Naive thymus-derived CD4-positive, alpha-beta T cell (primary cell): ENCODE data around the gene MIA. TPM values are rescaled to one million over a fixed set of nuclear protein-coding genes. Genes with fewer than 3 reads are reported as not detected.

Source experiments
- ATAC-seq: fragments of 150-1000 bp; cut with Tn5 transposase; 2 replicates; pipeline ENCODE4 v1.10.0; 2021; ENCODE audit warnings: mild to moderate bottlenecking, moderate library complexity
- CTCF ChIA-PET: fragments of 350-600 bp; sonication (Branson Sonifier 250); formaldehyde crosslinking; loops from one replicate; lab custom pipeline; 2021; ENCODE audit warnings: antibody characterized with exemption; lab: Charles Lee
- POLR2A ChIA-PET: fragments of 350-600 bp; sonication (Branson Sonifier 250); formaldehyde crosslinking; loops from one replicate; lab custom pipeline; 2021; ENCODE audit warnings: antibody characterized with exemption, inconsistent platforms; lab: Charles Lee
- DNase-seq, 9 donors: peaks; one replicate each; pipeline versions ENCODE4 v3.0.0 to v3.0.0-alpha.2; 2020 to 2022; ENCODE audit warnings: mixed read lengths in 1 of 9
- H3K27ac ChIP-seq: one replicate; pipeline ENCODE4 v1.7.0; 2013; ENCODE audit warnings: mild to moderate bottlenecking, low read depth, low read length, moderate library complexity
- H3K27me3 ChIP-seq, 2 donors: one replicate each; pipeline ENCODE4 v1.7.0; 2013; ENCODE audit warnings: low read length in 2 of 2, mild to moderate bottlenecking in 2 of 2, moderate library complexity in 2 of 2; ENCODE audit not compliant: control insufficient read depth in 2 of 2, insufficient read depth in 2 of 2
- H3K36me3 ChIP-seq, 3 experiments: 1 replicate in 2 of 3; 2 replicates in 1 of 3; pipeline ENCODE4 v1.7.0; 2013; ENCODE audit warnings: low read length in 3 of 3, mild to moderate bottlenecking in 3 of 3, moderate library complexity in 1 of 3; ENCODE audit not compliant: insufficient read depth in 3 of 3, control insufficient read depth in 2 of 3
- H3K4me1 ChIP-seq, 2 donors: one replicate each; pipeline ENCODE4 v1.7.0; 2013; ENCODE audit warnings: low read length in 2 of 2, mild to moderate bottlenecking in 2 of 2, moderate library complexity in 1 of 2; ENCODE audit not compliant: control insufficient read depth in 2 of 2, insufficient read depth in 2 of 2
- H3K4me3 ChIP-seq: 2 replicates; pipeline ENCODE4 v1.7.0; 2013; ENCODE audit warnings: mild to moderate bottlenecking, low read length
- H3K9me3 ChIP-seq, 3 experiments: 1 replicate in 2 of 3; 2 replicates in 1 of 3; pipeline ENCODE4 v1.7.0; 2013; ENCODE audit warnings: low read length in 3 of 3; ENCODE audit not compliant: control insufficient read depth in 2 of 3
- H3K27ac Mint-ChIP-seq, 9 donors: one replicate each; pipeline ENCODE4 v1.8.0; 2020 to 2022; ENCODE audit warnings: mixed read lengths in 9 of 9, mild to moderate bottlenecking in 8 of 9, moderate library complexity in 5 of 9, inconsistent platforms in 2 of 9
- H3K27me3 Mint-ChIP-seq, 5 donors: one replicate each; pipeline ENCODE4 v1.8.0; 2021 to 2022; ENCODE audit warnings: mixed read lengths in 5 of 5, mild to moderate bottlenecking in 1 of 5
- H3K36me3 Mint-ChIP-seq, 5 donors: one replicate each; pipeline ENCODE4 v1.8.0; 2020 to 2022; ENCODE audit warnings: mixed read lengths in 5 of 5, mild to moderate bottlenecking in 3 of 5, inconsistent platforms in 1 of 5
- H3K4me1 Mint-ChIP-seq, 7 donors: one replicate each; pipeline ENCODE4 v1.8.0; 2020 to 2022; ENCODE audit warnings: mixed read lengths in 7 of 7, mild to moderate bottlenecking in 3 of 7, inconsistent platforms in 1 of 7
- H3K4me3 Mint-ChIP-seq, 10 donors: one replicate each; pipeline ENCODE4 v1.8.0; 2020 to 2022; ENCODE audit warnings: mild to moderate bottlenecking in 10 of 10, mixed read lengths in 10 of 10, moderate library complexity in 6 of 10, inconsistent platforms in 2 of 10
- H3K9me3 Mint-ChIP-seq, 11 donors: one replicate each; pipeline ENCODE4 v1.8.0; 2020 to 2022; ENCODE audit warnings: mixed read lengths in 11 of 11, mild to moderate bottlenecking in 4 of 11, inconsistent platforms in 1 of 11, moderate library complexity in 1 of 11
- intact Hi-C, 2 donors: fragments of 100-400 bp; cut with micrococcal nuclease; formaldehyde crosslinking; loops; one replicate each; pipeline ENCODE4 v1.15.1; 2023
- polyA plus RNA-seq, 2 donors: library from polyadenylated mRNA; unstranded; fragments of 300-500 nt; fragmentation: Illumina TruSeq; gene quantifications; one replicate each; pipeline ENCODE4 v1.2.3, GENCODE V29; 2021
- total RNA-seq, 6 experiments: library from RNA in 5 of 6; stranded (reverse) in 5 of 6; gene quantifications; 1 replicate in 5 of 6; 2 replicates in 1 of 6; pipeline ENCODE4 v1.2.3 and lab custom pipeline; 2021 to 2026

The MIA gene
- total and polyA plus RNA-seq, 7 experiments from 2014 or later = 4.9 to 7.2 TPM; not detected in 5

DNA sequence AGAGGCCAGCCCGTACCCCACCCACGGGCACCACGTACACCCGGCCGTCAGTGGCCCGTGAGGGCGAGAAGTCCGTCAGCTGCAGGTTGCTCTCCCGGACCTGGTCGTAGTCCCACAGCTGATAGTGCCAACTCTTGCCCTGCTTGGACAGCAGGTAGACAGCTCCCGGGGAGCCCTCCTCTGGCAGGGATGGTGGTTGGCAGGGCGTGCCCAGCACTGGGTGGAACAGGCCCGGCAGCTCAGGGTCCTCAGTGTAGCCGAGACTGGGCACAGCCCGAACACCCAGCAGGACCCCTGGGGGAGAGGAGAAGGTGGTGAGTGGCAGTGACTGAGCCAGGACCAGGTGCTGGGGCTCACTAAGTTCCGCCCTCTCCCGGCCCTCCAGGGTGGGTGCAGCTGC, 32.8 kb upstream of the MIA start:
- no peak overlapping the region for H3K27ac Mint-ChIP-seq
- H3K4me1 Mint-ChIP-seq = peaks cover 0 to 3% (median 0%) of the 10 kb centered on the region in 7 donors
- H3K4me3 Mint-ChIP-seq = no peak overlapping the region
- CTCF ChIA-PET = interaction anchor here (0.9 kb wide), 1 partner anchor 108 kb away, joined by 3 read pairs; no protein-coding TSS in a partner anchor
- Histone ChIP-seq H3K27ac (no peak overlapping the region), H3K4me1 (no peaks in the 10 kb centered on the region), H3K27me3 (no peaks in the 10 kb centered on the region), H3K9me3 (no peaks in the 10 kb centered on the region), H3K36me3 (peaks cover 0 to 24% (median 0%) of the 10 kb centered on the region in 3 experiments), H3K4me3 (no peak overlapping the region)
- peaks cover 0 to 11% (median 3%) of the 10 kb centered on the region in 5 donors for H3K36me3 Mint-ChIP-seq
- ATAC-seq (no peak), DNase-seq (no peak)
- H3K27me3 Mint-ChIP-seq = no peaks in the 10 kb centered on the region
- POLR2A ChIA-PET = interaction anchor here (0.7 kb wide), 1 partner anchor 8 kb away, joined by 3 read pairs; the partner anchor contains the start of gene ACTMAP
- intact Hi-C loops = no loop called here
- H3K9me3 Mint-ChIP-seq = no peaks in the 10 kb centered on the region

DNA sequence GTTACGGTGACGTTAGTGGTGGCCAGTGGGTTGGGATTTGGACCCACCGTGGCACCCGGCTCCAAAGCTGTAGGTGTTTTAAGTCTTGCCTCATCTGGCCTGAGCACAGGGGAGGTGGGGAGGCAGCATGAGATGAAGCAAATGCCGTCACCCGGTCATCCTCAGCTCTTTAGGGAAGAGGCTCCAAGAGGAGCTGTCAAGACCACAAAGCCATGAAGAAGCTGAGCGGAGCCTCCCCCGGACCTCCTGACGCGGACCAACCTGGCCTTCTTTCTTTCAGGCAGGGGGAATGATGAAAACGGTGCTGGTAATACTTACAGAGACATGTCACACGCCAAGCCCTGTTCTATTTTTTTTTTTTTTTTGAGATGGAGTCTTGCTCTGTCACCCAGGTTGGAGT, 32.4 kb upstream of the MIA start:
- intact Hi-C loops = no loop called here
- peaks cover 0 to 8% (median 3%) of the 10 kb centered on the region in 5 donors for H3K36me3 Mint-ChIP-seq
- ChIA-PET CTCF (interaction anchor here (1.2 kb wide), 1 partner anchor 26 kb away, joined by 3 read pairs; the partner anchor contains the start of gene ITPKC), POLR2A (interaction anchor here (0.7 to 0.9 kb wide), 3 partner anchors 8 to 55 kb away, joined by 3 read pairs; partner anchors contain the start of gene ACTMAP)
- Histone ChIP-seq H3K27ac (no peak overlapping the region), H3K27me3 (no peaks in the 10 kb centered on the region), H3K36me3 (peaks cover 0 to 22% (median 0%) of the 10 kb centered on the region in 3 experiments), H3K9me3 (no peaks in the 10 kb centered on the region), H3K4me3 (no peak overlapping the region), H3K4me1 (no peaks in the 10 kb centered on the region)
- no peak for ATAC-seq
- H3K27me3 Mint-ChIP-seq = no peaks in the 10 kb centered on the region
- no peak overlapping the region for H3K4me3 Mint-ChIP-seq
- no peaks in the 10 kb centered on the region for H3K9me3 Mint-ChIP-seq
- DNase-seq = no peak
- H3K4me1 Mint-ChIP-seq = peaks cover 0 to 3% (median 0%) of the 10 kb centered on the region in 7 donors
- H3K27ac Mint-ChIP-seq = no peak overlapping the region

GRCh38 chr19:40743926-40744325, 31.4 kb upstream of the MIA start:
- CTCF ChIA-PET = interaction anchor here (1.2 kb wide), 1 partner anchor 27 kb away, joined by 3 read pairs; the partner anchor contains the start of gene ITPKC
- intact Hi-C loops = no loop called here
- H3K4me3 Mint-ChIP-seq = peak overlapping the region in 1 of 10 donors; percentile 45
- Histone ChIP-seq H3K4me3 (no peak overlapping the region), H3K9me3 (no peaks in the 10 kb centered on the region), H3K36me3 (peaks cover 0 to 16% (median 0%) of the 10 kb centered on the region in 3 experiments), H3K4me1 (no peaks in the 10 kb centered on the region), H3K27me3 (no peaks in the 10 kb centered on the region), H3K27ac (no peak overlapping the region)
- DNase-seq = no peak
- no peaks in the 10 kb centered on the region for H3K9me3 Mint-ChIP-seq
- H3K27me3 Mint-ChIP-seq = no peaks in the 10 kb centered on the region
- POLR2A ChIA-PET = interaction anchor here (0.9 kb wide), 1 partner anchor 16 kb away, joined by 3 read pairs; no protein-coding TSS in a partner anchor
- no peak for ATAC-seq
- H3K27ac Mint-ChIP-seq = no peak overlapping the region
- peaks cover 0 to 5% (median under 1%) of the 10 kb centered on the region in 5 donors for H3K36me3 Mint-ChIP-seq
- H3K4me1 Mint-ChIP-seq = peaks cover 0 to 6% (median 3%) of the 10 kb centered on the region in 7 donors

DNA sequence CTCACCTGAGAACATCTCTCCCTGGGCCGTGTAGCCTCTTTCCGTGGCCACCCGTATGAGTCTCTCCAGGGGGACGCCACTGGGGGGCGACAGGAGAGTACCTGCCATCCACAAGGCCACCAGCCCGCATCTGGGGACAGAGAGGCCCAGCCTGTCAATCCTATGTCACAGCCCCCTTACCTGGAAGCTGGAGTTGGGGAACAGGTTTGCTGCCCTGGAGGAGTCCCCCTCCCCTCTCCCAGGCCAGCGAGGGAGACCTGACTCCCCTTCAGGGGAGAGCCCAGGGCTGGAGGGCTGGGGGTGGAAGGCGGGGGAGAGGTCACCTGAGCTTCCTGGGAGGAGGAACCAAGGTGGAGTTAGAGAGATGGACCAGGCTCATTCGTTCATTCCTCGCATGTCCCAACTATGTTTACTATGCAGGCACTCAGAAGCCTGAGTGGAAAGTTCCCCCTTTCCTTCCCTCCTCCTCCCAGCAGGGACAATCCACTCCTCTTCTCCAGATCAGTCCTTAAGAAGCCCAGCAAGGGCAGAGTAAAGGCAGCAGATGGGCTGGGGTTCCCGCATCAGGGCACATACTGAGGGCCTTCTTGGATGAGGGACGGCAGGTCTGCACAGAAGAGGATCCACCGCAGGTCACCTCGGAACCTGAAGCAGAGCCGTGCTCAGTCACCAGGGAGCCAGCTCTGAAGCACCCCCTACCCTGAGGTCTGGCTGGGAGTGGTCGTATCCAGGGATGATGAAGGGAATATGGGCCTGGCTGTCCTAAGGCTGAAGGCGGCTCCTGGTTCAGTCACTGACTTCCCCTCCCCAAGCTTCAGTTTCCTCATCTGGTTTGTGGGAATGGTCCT, 30.5 kb upstream of the MIA start:
- no peaks in the 10 kb centered on the region for H3K27me3 Mint-ChIP-seq
- CTCF ChIA-PET = interaction anchor here (1.1 to 1.6 kb wide), 2 partner anchors 62 to 74 kb away, joined by 3 to 9 read pairs; no protein-coding TSS in a partner anchor
- Histone ChIP-seq H3K4me1 (peaks cover 4 to 5% of the 10 kb centered on the region in 2 donors), H3K27me3 (no peaks in the 10 kb centered on the region), H3K27ac (no peak overlapping the region), H3K9me3 (no peaks in the 10 kb centered on the region), H3K36me3 (peaks cover 0 to 8% (median 0%) of the 10 kb centered on the region in 3 experiments), H3K4me3 (no peak overlapping the region)
- no peak overlapping the region for H3K4me3 Mint-ChIP-seq
- H3K27ac Mint-ChIP-seq = peak overlapping the region in 1 of 9 donors; percentile 78
- intact Hi-C loops = no loop called here
- POLR2A ChIA-PET = interaction anchor here (1.3 kb wide), 1 partner anchor 34 kb away, joined by 3 read pairs; no protein-coding TSS in a partner anchor
- H3K4me1 Mint-ChIP-seq = peaks cover 4 to 13% (median 7%) of the 10 kb centered on the region in 7 donors
- DNase-seq (peak in 1 of 9 donors; percentile 15), ATAC-seq (no peak)
- H3K9me3 Mint-ChIP-seq = peaks cover 0 to 1% (median 0%) of the 10 kb centered on the region in 11 donors
- H3K36me3 Mint-ChIP-seq = peaks cover 0 to 3% (median 0%) of the 10 kb centered on the region in 5 donors

GRCh38 chr19:40745402-40745780, 29.9 kb upstream of the MIA start:
- Mint-ChIP-seq H3K9me3 (peaks cover 0 to 1% (median 0%) of the 10 kb centered on the region in 11 donors), H3K36me3 (peaks cover 0 to 5% (median 0%) of the 10 kb centered on the region in 5 donors), H3K4me1 (peaks cover 11 to 19% (median 14%) of the 10 kb centered on the region in 7 donors), H3K27me3 (no peaks in the 10 kb centered on the region), H3K4me3 (no peak overlapping the region), H3K27ac (peak overlapping the region in 1 of 9 donors; percentile 78)
- no peaks in the 10 kb centered on the region for H3K27me3 ChIP-seq
- no peaks in the 10 kb centered on the region for H3K9me3 ChIP-seq
- H3K36me3 ChIP-seq = peaks cover 0 to 4% (median 0%) of the 10 kb centered on the region in 3 experiments
- no peak overlapping the region for H3K4me3 ChIP-seq
- ATAC-seq = no peak
- no peak overlapping the region for H3K27ac ChIP-seq
- ChIA-PET POLR2A (interaction anchor here (1.3 kb wide), 1 partner anchor 33 kb away, joined by 3 read pairs; no protein-coding TSS in a partner anchor), CTCF (interaction anchor here (0.6 to 1.6 kb wide), 3 partner anchors 61 to 896 kb away, joined by 3 to 9 read pairs (median 3); no protein-coding TSS in a partner anchor)
- no peak for DNase-seq
- intact Hi-C loops = no loop called here
- H3K4me1 ChIP-seq = peaks cover 8 to 10% of the 10 kb centered on the region in 2 donors

- no peak for DNase-seq
- H3K36me3 Mint-ChIP-seq = peaks cover 0 to 19% (median under 1%) of the 10 kb centered on the region in 5 donors
- H3K27me3 ChIP-seq = no peaks in the 10 kb centered on the region
- POLR2A ChIA-PET = interaction anchor here (0.8 to 1.4 kb wide), 2 partner anchors 10 to 51 kb away, joined by 3 read pairs; no protein-coding TSS in a partner anchor
- no peaks in the 10 kb centered on the region for H3K27me3 Mint-ChIP-seq
- H3K4me3 Mint-ChIP-seq = no peak overlapping the region
- peaks cover 10 to 11% of the 10 kb centered on the region in 2 donors for H3K4me1 ChIP-seq
- no peaks in the 10 kb centered on the region for H3K9me3 ChIP-seq
- H3K36me3 ChIP-seq = no peaks in the 10 kb centered on the region
- peaks cover 16 to 27% (median 25%) of the 10 kb centered on the region in 7 donors for H3K4me1 Mint-ChIP-seq
- CTCF ChIA-PET = interaction anchor here (0.5 to 1.2 kb wide), 4 partner anchors 15 to 84 kb away, joined by 3 read pairs; partner anchors contain the start of genes COQ8B and ITPKC
- H3K4me3 ChIP-seq = no peak overlapping the region
- peak overlapping the region in 1 of 9 donors; percentile 46 for H3K27ac Mint-ChIP-seq
- intact Hi-C loops = no loop called here
- H3K9me3 Mint-ChIP-seq = peaks cover 0 to 1% (median 0%) of the 10 kb centered on the region in 11 donors
- no peak overlapping the region for H3K27ac ChIP-seq
- ATAC-seq = no peak
Observed at GRCh38 chr19:40747536-40747935, 27.8 kb upstream of the MIA start.
